NK-92 (cell line): ENCODE measurements around the gene LIMK1.
"Not testable (repeated sequence)": the region's sequence is repeated elsewhere in the genome, so short reads cannot be mapped to it uniquely, and the experiment has no call there.

Source experiments
- DNase-seq: peaks from one replicate; lab custom pipeline; 2025; ENCODE audit not compliant: unreplicated experiment; lab: John Stamatoyannopoulos, UW

The LIMK1 gene

GRCh38 chr7:74083117-74083876, at the start of gene LIMK1:
Gene LIMK1 (plus strand): TSS chr7:74083804. CDS start chr7:74083991, 187 bp downstream.
- DNase-seq = no peak

- no peak for DNase-seq
These were observed 46.0 kb upstream of the LIMK1 start for GRCh38 chr7:74037609-74038008.

- no peak for DNase-seq
These were observed 45.2 kb upstream of the LIMK1 start for GRCh38 chr7:74038194-74038961.

- no peak for DNase-seq
These were observed 44.3 kb upstream of the LIMK1 start for GRCh38 chr7:74039337-74039736.

GRCh38 chr7:74040101-74040790, 43.4 kb upstream of the LIMK1 start:
- no peak for DNase-seq

- DNase-seq = no peak
These were observed 42.6 kb upstream of the LIMK1 start for GRCh38 chr7:74040791-74041520.

GRCh38 chr7:74042746-74043522, 40.7 kb upstream of the LIMK1 start:
- no peak for DNase-seq

GRCh38 chr7:74043523-74043951, 40.1 kb upstream of the LIMK1 start:
- DNase-seq = no peak

- no peak for DNase-seq
These were observed 38.9 kb upstream of the LIMK1 start for GRCh38 chr7:74044366-74045350.

GRCh38 chr7:74046581-74046980, 37.0 kb upstream of the LIMK1 start:
- DNase-seq = not testable (repeated sequence)

- DNase-seq = no peak
These were observed 35.7 kb upstream of the LIMK1 start for GRCh38 chr7:74047804-74048380.

- DNase-seq = no peak
These were observed 34.5 kb upstream of the LIMK1 start for GRCh38 chr7:74048999-74049599.

GRCh38 chr7:74049997-74050798, 33.4 kb upstream of the LIMK1 start:
- DNase-seq = no peak

GRCh38 chr7:74051193-74051592, 32.4 kb upstream of the LIMK1 start:
- DNase-seq = no peak

GRCh38 chr7:74051629-74052410, 31.8 kb upstream of the LIMK1 start:
- no peak for DNase-seq

GRCh38 chr7:74052628-74053027, 31.0 kb upstream of the LIMK1 start:
- DNase-seq = no peak
